PC-9 (cell line): ENCODE data around the gene SCGB3A1. TPM values are rescaled to one million over a fixed set of nuclear protein-coding genes. Genes with fewer than 3 reads are reported as not detected.

Source experiments
- BruUV-seq: library from RNA; stranded (reverse); fragments of 400-500 nt; replicated peaks from 2 replicates; lab custom pipeline; 2021; lab: Mats Ljungman, UMichigan
- CTCF ChIA-PET: fragments of 300-600 bp; sonication (Branson Sonifier 250); formaldehyde crosslinking; loops from one replicate; lab custom pipeline; 2022; ENCODE audit warnings: antibody characterized with exemption; lab: Charles Lee
- POLR2A ChIA-PET: fragments of 300-600 bp; sonication (Branson Sonifier 250); formaldehyde crosslinking; loops from one replicate; lab custom pipeline; 2022; ENCODE audit warnings: antibody characterized with exemption; ENCODE audit not compliant: unreplicated experiment; lab: Charles Lee
- DNase-seq, 2 experiments: peaks; one replicate each; pipeline versions ENCODE4 v3.0.0 to v3.0.0-alpha.2; 2015 to 2022; ENCODE audit warnings: mixed read lengths in 1 of 2
- H2AFZ ChIP-seq: fragments of 200-600 bp; sonication (generic); 2 replicates; pipeline ENCODE4 v1.8.1; 2017; ENCODE audit warnings: antibody characterized with exemption
- H3F3A ChIP-seq: fragments of 200-600 bp; sonication (generic); 2 replicates; pipeline ENCODE4 v1.8.1; 2017; ENCODE audit warnings: antibody characterized with exemption, mild to moderate bottlenecking, low read depth; ENCODE audit not compliant: insufficient read depth
- H3K27ac ChIP-seq: fragments of 200-600 bp; sonication (generic); 2 replicates; pipeline ENCODE4 v1.6.1; 2016; ENCODE audit warnings: mixed run types
- H3K27me3 ChIP-seq: fragments of 200-600 bp; sonication (generic); 2 replicates; pipeline ENCODE4 v1.6.1; 2016; ENCODE audit warnings: low read depth, mixed run types; ENCODE audit not compliant: insufficient read depth
- H3K36me3 ChIP-seq: fragments of 200-600 bp; sonication (generic); 2 replicates; pipeline ENCODE4 v1.6.1; 2016; ENCODE audit warnings: low read depth, mixed run types
- H3K4me1 ChIP-seq: fragments of 200-600 bp; sonication (generic); replicated peaks from 2 replicates; pipeline ENCODE4 v1.6.1; 2016; ENCODE audit warnings: mixed run types; ENCODE audit not compliant: insufficient read depth
- H3K4me2 ChIP-seq: fragments of 200-600 bp; sonication (generic); 2 replicates; pipeline ENCODE4 v1.6.1; 2017; ENCODE audit warnings: mixed run types
- H3K4me3 ChIP-seq: fragments of 200-600 bp; sonication (generic); 2 replicates; pipeline ENCODE4 v1.6.1; 2016; ENCODE audit warnings: mixed run types
- H3K79me2 ChIP-seq: fragments of 200-600 bp; sonication (generic); 2 replicates; pipeline ENCODE4 v1.6.1; 2017; ENCODE audit warnings: low read depth, mixed run types
- H3K9me2 ChIP-seq: fragments of 200-600 bp; sonication (generic); 2 replicates; pipeline ENCODE4 v1.8.1; 2017; ENCODE audit warnings: mild to moderate bottlenecking; ENCODE audit not compliant: insufficient read depth
- H3K9me3 ChIP-seq: fragments of 200-600 bp; sonication (generic); 2 replicates; pipeline ENCODE4 v1.8.1; 2016; ENCODE audit warnings: low read depth; ENCODE audit not compliant: insufficient read depth
- H4K20me1 ChIP-seq: fragments of 200-600 bp; sonication (generic); 2 replicates; pipeline ENCODE4 v1.8.1; 2017; ENCODE audit not compliant: insufficient read depth
- CTCF ChIP-seq: fragments of 200-600 bp; sonication (generic); conservative IDR thresholded peaks from 2 replicates; pipeline ENCODE4 v1.6.1; 2017; ENCODE audit warnings: mixed run types, antibody characterized with exemption, mild to moderate bottlenecking, moderate library complexity
- EZH2 ChIP-seq: fragments of 200-600 bp; sonication (generic); IDR thresholded peaks from 2 replicates; pipeline ENCODE4 v1.8.0; 2017; ENCODE audit warnings: antibody characterized with exemption, low read depth
- intact Hi-C: fragments of 100-400 bp; cut with micrococcal nuclease; formaldehyde crosslinking; loops from one replicate; pipeline ENCODE4 v1.10.0; 2022; ENCODE audit not compliant: unreplicated experiment
- total RNA-seq: library from RNA; stranded (reverse); gene quantifications from 2 replicates; pipeline ENCODE4 v1.2.3, GENCODE V29; 2021

The SCGB3A1 gene
- total RNA-seq, 1 experiment from 2014 or later = not detected

GRCh38 chr5:180548563-180548962 is 42.7 kb downstream of the SCGB3A1 start:
- peaks cover 16% of the 10 kb centered on the region; the same call in 1 of the 2 replicates for H3K36me3 ChIP-seq

GRCh38 chr5:180545248-180545647 is 46.1 kb downstream of the SCGB3A1 start:
- intact Hi-C loops = no loop called here
- Histone ChIP-seq H3K27ac (no peak overlapping the region), H3K9me3 (no peaks in the 10 kb centered on the region), H3K4me3 (no peak overlapping the region), H3K36me3 (peaks cover 10% of the 10 kb centered on the region; the same call in 1 of the 2 replicates), H3K27me3 (no peaks in the 10 kb centered on the region), H3K79me2 (peaks cover 57% of the 10 kb centered on the region), H2AFZ (no peak overlapping the region), H3K4me1 (no peaks in the 10 kb centered on the region), H3K4me2 (no peak overlapping the region), H4K20me1 (peaks cover 54% of the 10 kb centered on the region), H3K9me2 (no peaks in the 10 kb centered on the region), H3F3A (0 out of 2 replicates have a peak, but pooled peaks cover under 1% of the 10 kb centered on the region)
- no peak for DNase-seq
- ChIA-PET POLR2A (no interaction called here), CTCF (no interaction called here)
- no peak for TF ChIP-seq CTCF
- no peak for TF ChIP-seq EZH2
- no TSS peak for BruUV-seq

More at GRCh38 chr5:180548563-180548962, 42.7 kb downstream of the SCGB3A1 start:
- H3F3A ChIP-seq = no peaks in the 10 kb centered on the region; the same call in 1 of the 2 replicates
- intact Hi-C loops = no loop called here
- TF ChIP-seq EZH2 (no peak), CTCF (no peak)
- no peak overlapping the region for H3K4me2 ChIP-seq
- H3K4me3 ChIP-seq = no peak overlapping the region
- no peak overlapping the region for H2AFZ ChIP-seq
- CTCF ChIA-PET = no interaction called here
- DNase-seq = no peak
- H3K27ac ChIP-seq = no peak overlapping the region
- peaks cover 43% of the 10 kb centered on the region for H4K20me1 ChIP-seq
- POLR2A ChIA-PET = no interaction called here
- BruUV-seq = no TSS peak
- no peaks in the 10 kb centered on the region for H3K9me2 ChIP-seq
- no peaks in the 10 kb centered on the region for H3K27me3 ChIP-seq
- H3K9me3 ChIP-seq = no peaks in the 10 kb centered on the region
- H3K79me2 ChIP-seq = peaks cover 40% of the 10 kb centered on the region
- no peaks in the 10 kb centered on the region for H3K4me1 ChIP-seq

- no TSS peak for BruUV-seq
- peaks cover 4% of the 10 kb centered on the region; the same call in 1 of the 2 replicates for H3K36me3 ChIP-seq
- no peaks in the 10 kb centered on the region for H3K27me3 ChIP-seq
- no peak overlapping the region for H3K27ac ChIP-seq
- POLR2A ChIA-PET = no interaction called here
- H3F3A ChIP-seq = 0 out of 2 replicates have a peak, but pooled peaks cover 5% of the 10 kb centered on the region
- no peak overlapping the region for H3K4me2 ChIP-seq
- H3K79me2 ChIP-seq = peaks cover 58% of the 10 kb centered on the region
- no peak for DNase-seq
- H2AFZ ChIP-seq = no peak overlapping the region
- H3K9me3 ChIP-seq = no peaks in the 10 kb centered on the region
- H3K4me3 ChIP-seq = no peak overlapping the region
- CTCF ChIA-PET = no interaction called here
- H3K4me1 ChIP-seq = no peaks in the 10 kb centered on the region
- peaks cover 35% of the 10 kb centered on the region for H4K20me1 ChIP-seq
- TF ChIP-seq EZH2 (no peak), CTCF (no peak; the same call in 1 of the 2 replicates)
- intact Hi-C loops = no loop called here
- H3K9me2 ChIP-seq = no peaks in the 10 kb centered on the region
Measured at GRCh38 chr5:180541710-180542109, 49.6 kb downstream of the SCGB3A1 start.

Other genes with a start within 250 kb of the SCGB3A1 start
- 22.5 and 24.4 TPM in 2 replicates for gene GFPT2, start 238.2 kb downstream of the SCGB3A1 start, total RNA-seq
- 43.8 and 48.8 TPM in 2 replicates for gene CNOT6, start 97.1 kb downstream of the SCGB3A1 start, total RNA-seq
- gene FLT4, start 58.1 kb upstream of the SCGB3A1 start, total RNA-seq = not detected in 2 replicates
- not detected in 2 replicates for gene OR2Y1, start 148.6 kb upstream of the SCGB3A1 start, total RNA-seq
- gene MGAT1, start 211.3 kb upstream of the SCGB3A1 start, total RNA-seq = 96.6 and 103 TPM in 2 replicates